IPS DF 4.7 (cell line): ENCODE measurements around the gene ZNF576.
"Not testable (repeated sequence)": the region's sequence is repeated elsewhere in the genome, so short reads cannot be mapped to it uniquely, and the experiment has no call there.

Experiments
- DNase-seq: peaks from one replicate; pipeline ENCODE4 v3.0.0-alpha.2; 2013; ENCODE audit warnings: low spot score; ENCODE audit errors: extremely low read depth

ZNF576 gene

DNA sequence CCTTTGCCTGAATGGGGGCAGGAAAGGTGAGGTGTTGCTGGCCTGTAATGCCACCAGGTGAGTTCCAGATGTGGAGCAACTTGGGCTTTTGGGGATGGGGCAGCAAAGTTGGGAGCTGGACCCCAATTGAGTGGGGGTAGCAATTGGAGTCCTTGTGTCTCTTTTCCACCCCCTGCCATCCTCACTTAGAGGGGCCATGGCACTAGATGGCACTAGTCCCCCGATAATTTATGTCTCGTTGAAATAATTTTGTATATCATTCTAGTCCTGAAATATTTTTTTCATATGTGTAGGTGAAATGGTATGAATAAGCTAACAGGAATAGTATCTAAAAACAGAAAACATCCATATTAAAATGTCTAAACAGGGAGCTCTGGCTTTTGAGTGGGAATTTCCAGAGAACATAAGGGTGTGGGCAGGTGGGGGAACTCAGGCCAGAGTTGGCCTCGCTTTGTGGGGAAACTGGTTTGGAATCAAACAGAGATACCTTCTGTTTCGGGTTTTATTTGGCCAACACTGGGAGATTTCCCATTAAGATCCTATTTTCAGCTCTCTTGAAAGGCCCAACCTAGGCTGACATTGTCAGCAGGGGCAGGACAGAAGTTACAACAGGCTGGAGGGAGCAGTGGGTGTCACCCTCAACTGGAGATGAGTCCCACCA, 3.4 kb downstream of the ZNF576 start:
- no peak for DNase-seq

DNA sequence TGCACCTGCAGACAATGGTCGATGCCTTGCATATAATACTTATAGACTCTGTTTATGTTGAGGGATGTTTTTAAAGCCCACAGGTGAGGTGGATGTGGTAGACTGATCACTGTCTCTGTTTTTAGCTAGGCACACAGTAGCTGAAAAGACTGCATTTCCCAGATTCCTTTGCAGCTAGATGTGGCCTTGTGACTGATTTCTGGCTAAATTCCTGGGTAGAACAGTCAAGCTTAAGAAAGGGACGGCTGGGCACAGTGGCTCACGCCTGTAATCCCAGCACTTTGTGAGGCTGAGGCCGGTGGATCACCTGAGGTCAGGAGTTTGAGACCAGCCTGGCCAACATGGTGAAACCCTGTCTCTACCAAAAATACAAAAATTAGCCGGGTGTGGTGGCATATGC, 3.9 kb downstream of the ZNF576 start:
- DNase-seq, result not testable (repeated sequence)

DNA sequence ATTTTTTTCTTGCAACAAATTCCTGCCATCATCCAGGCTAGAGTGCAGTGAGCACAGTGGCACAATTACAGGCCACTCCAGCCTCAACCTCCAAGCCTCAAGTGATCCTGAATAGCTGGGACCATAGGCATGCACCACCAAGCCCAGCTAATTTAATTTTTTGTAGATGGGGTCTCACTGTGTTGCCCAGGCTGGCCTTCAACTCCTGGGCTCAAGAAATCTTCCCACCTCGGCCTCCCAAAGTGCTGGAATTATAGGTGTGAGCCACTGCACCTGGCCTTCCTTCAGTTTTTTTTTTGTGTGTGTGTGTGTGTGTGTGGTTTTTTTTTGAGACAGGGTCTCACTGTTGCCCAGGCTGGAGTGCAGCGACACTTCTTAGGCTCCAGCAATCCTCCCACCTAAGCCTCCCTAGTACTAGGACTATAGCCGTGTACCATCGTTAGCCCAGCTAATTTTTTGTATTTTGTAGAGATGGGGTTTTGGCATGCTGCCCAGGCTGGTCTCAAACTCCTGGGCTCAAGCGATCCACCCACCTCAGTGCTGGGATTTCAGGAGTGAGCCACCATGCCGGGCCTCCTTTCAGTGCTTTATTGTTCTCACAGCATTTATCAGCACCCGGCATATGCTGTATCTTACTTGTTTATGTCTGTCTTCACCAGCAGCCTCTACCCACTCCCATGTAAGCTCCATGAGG, 9.6 kb downstream of the ZNF576 start:
- no peak for DNase-seq

DNA sequence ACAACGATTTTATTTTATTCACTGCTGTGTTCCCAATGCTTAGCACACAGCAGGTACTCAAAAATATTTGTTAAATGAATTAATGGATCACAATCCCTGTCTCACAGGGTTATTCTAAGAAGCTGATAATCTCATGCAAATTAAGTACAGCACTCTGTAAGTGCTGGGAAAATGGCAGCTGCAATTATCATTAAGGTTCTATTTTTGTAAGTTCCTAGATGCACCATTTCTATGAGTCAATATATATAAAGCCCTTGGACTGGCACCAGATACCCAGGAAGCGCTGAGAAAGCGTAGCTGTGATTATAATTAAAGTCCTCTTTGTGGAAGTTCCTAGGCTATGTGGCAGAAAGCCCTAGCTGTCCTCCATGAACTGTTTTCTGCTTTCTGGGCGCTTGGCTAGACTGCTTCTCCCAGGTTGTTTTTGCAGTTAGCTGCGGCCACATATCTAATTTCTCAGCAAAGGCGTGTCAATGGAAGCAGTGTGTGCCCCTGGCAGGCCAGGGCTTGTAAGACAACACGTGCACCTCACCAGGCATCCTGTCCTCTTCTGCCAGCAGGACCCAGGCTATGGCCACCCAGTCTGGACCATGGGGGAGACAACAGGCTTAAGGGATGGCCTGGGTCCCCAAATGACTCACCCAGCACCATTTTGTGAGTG, 10.3 kb downstream of the ZNF576 start:
- no peak for DNase-seq

DNA sequence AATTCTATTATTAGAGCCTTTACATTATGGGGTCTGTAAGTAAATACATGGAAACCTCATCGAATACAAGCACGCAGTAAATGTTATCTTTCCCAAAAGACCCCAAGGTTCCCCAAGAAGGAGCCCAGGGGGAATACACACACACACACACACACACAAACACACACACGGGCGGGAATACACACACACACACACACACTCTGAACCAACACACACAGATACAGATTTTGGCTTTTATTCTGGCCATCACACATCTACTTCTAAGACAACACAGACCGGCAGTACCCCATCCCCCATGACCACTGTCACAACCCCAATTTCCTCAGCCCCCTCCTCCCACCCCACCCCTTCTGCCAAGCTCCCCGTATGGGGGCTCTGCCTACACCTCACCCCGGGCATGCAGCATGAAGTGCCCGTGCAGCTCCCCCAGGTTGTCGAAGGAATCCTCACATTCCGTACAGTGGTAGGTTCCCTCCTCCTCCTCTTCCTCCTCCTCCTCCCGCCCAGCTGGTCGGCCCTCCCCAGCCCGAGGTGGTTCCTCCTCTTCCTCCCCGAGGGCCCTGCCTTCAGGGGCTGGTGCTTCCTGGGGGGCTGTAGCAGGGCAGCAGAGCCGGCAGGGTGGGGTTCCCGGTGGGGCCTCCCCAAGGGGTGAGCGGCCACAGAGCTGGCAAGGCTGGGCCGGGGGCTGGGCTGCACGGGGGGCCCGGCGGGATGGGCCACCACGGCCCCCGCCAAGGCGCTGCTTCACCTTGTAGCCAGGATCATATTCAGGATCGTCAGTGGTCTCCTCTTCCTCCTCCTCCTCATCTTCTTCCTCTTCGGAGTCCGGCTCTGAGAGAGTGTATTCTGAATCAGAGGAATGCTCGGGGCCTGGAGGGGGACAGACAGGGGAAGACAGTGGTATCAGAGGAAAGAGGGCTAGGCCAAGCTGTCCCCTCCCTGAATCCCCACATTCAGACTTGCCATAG, 11.1 kb downstream of the ZNF576 start:
- DNase-seq, result no peak

DNA sequence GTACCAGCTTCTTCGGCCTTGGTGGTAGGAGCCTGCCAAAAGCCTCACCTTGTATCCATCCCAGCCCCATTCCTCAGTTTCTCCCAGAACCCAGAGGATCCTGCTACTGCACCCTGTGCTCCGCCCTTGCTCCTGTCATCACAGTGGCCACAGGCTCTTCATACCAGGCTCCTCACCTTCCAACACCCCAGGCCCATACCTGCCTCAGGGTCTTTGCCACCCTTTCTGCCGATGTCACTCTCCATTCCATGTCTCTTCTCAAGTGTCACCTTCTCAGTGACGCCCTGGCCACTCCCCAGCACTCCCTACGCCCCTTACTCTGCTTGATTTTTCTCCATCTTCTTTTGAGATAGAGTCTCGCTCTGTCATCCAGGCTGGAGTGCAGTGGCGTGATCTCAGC, 13.5 kb downstream of the ZNF576 start:
- DNase-seq, result no peak

DNA sequence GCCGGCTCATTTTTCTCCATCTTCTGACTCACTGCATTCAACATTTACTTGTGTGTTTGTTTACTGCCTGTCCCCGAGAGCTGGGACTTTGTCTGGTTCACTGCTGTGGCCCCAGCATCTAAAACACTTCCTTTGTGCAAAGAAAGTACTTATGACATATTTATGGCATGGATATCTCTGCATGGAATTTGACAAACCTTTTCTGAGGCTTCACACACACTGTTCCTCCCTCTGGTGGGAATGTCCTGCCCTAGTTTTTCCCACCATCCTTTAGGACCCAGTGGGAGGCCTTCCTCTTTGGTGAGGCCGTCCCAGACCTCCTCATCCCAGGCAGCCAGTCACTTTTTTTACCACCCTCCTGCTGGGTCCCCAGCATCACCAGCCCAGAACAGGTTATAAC, 14.1 kb downstream of the ZNF576 start:
- DNase-seq, result no peak

DNA sequence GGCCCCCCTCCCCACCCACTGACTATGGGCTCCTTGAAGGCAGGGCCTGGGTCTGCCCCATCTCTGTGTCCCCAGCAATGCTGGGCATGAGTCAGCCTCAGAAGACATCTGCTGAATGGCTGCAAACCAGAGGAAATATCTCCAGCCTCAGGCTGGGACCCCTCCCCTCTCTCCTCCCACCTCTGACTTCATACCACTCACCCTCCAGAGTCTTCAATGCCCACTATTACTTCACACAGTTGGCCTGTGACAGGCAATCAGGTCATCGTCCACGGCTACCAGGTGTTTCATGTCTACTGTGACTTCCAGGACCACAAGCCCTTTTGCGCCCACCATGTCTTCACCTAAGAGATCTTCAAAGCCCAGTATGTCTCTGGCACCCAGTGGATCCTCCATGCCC, 15.4 kb downstream of the ZNF576 start, which contains the start of gene SRRM5:
Gene SRRM5 (plus strand): TSS at position 301 of the 400 bp plus-strand sequence. CDS start 34 bp downstream, at position 335.
- DNase-seq, result no peak

DNA sequence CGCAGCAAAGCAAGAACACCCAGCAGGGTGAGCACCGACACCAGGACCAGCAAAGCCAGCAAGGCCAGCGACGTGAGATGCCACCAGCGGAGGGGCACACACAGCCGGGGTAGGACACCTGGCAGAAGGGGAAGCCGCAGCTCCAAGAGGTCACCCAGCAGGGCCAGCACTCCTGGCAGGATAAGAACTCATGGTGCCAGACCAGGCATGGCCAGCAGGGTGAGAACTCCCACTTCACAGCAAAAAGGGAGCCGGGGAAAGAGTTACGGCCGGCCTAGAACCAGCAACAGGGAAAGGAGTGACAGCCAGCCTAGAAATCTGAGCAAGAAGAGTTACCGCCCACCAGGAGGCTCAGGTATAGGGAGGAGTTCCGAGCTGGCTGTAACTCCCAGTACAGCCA, 16.0 kb downstream of the ZNF576 start:
- DNase-seq, result no peak

DNA sequence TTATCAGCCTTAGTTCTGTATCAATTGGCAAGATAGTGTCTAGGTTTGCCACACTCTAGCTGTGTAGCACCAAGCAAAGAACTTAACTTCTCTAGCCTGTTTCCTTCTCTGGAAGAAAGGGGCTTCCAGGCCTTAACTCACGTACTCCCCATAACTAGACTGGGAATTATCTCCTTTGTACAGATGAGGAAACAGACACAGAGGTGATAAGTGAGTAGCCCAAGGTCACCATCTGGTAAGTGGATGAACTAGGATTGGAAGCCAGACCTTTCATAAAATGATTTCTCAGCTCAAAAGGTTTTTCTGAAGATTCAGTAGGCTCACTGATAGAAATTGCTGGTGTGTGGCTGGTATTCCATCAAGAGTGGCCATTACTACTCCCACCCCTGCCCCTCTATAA, 19.9 kb downstream of the ZNF576 start:
- DNase-seq, result no peak

DNA sequence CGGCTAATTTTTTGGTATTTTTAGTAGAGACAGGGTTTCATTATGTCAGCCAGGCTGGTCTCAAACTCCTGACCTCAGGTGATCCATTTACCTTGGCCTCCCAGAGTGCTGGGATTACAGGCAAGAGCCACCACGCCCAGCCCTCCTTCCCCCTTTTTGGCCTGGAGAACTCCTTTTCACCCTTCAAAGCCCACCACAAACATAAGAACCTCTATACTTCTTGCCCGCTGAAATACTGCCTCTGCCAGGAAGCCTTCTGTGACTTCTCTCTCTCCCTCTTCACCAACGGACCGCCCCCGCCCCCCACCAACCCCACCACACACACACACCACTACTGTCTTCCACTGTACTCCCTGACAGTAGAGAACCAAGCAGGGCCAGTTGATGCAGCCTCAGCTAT, 20.6 kb downstream of the ZNF576 start:
- DNase-seq, result no peak

DNA sequence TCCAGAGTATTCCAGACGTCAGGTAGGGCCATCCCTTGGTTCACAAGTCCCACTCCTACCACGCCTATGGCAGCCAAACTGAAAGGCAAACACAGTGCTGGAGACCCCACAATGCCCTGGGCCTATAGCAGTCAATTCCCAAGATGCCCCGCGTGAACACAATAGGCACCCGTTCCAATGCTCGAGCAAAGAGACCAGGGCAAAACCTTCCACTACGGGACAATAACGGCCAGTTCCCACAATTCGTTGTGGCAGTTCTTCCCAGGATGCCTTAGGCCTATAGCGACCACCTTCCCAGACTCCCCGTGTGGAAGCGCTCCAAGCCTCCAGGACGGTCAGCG, 22.5 kb downstream of the ZNF576 start:
- DNase-seq, result no peak

DNA sequence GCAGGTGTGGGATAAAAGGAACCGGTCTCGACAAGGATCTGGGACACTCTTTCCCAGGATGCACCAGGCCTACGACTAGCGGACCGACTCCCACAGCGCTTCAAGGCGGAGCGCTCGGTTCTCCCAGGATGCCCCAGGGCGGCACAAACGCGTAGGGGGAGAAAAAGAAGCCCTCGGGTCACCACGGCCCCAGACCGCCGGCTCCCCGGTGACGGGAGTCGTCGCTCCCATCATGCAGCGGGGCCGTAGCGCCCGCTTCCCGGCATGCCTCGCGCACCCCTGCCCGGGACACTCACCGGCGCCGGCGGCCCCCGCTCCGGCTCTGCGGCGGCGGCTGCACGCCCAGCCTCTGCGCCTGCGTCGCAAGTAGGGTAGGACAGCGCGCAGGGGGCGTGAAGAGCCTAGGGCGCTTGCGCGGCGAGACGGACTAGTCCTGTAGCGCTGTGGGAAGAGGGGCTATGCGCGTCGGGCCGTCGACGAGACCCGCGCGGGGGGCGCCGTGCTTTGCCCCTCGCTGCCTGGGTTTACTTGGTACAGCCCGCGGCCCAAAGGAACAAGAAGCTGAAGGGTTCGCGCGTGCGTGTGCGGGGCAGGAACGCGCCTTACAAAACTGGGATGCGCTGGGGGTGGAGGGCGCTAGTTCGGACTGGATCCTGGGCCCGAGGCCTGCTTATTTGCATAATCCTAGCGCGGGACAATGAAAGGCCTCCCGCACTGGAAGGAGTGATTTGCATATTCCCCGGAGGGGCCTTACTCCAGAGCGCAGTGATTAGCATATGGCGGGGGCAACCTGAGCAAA, 23.1 kb downstream of the ZNF576 start, which contains the start of gene ZNF428:
Gene ZNF428 (minus strand): TSS at position 368 of the 799 bp plus-strand sequence. CDS start 5,325 bp downstream, outside the sequence.
- DNase-seq, result no peak

DNA sequence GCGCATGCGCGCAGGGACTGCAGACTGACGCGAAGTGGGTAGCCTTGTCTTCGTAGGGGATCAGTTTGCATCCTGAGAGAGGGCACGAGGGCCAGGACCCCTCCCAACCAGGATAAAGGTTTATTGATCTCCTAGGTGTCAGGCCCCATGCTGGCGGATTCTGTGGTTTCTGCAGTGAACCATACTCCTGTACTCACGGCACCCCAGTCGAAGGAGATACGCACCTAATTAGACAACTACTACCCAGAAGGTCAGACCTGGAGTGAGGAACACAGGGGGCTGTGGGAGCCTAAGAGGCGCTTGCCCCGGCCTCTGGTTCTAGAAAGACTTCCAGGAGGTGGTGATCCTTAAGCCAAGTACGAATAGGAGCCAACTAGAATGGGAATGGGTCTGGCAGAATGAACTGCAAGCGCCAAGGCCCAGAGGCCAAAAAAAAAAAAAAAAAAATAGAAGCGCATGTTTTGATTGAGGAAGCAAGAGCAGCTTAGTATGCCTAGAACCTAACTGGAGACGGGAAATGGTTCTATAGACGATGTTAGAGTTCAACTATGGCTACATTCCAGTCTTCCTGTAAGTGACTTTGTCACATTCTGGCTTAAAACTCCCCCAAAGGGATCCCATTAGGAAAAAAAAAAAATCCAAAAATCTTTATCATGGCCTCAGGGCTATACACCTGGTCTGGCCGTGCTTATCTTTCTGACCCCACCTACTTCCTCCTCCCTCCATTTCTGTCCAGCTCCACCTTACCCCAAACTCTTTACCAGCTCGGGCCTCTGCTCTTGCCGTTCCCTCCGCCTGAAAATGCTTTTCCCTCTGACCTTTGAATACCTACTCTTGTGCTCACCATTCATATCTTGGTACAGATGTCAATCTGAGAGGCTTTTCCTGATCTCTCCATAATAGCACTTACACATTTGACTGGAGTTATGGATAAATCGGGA, 23.9 kb downstream of the ZNF576 start:
- DNase-seq, result no peak

DNA sequence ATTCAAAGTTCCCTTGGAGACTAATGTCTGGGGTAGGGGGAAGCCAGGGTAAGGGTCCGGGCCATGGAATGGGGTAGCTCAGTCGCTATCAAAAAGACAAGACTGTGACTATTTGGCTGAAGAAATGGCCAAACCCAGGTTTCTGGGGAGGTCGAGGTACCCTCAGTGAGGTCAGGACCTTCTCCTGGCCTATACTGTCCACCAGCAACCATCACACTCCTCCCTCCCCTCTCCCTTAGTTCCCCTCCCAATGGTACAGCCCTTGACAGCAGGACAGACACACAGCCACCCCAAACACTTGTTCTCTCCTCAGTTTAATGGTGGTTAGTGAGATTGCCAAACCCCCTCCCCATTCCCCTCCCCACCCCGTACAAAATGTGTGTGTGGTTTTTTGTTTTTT, 25.7 kb downstream of the ZNF576 start:
- DNase-seq, result no peak

DNA sequence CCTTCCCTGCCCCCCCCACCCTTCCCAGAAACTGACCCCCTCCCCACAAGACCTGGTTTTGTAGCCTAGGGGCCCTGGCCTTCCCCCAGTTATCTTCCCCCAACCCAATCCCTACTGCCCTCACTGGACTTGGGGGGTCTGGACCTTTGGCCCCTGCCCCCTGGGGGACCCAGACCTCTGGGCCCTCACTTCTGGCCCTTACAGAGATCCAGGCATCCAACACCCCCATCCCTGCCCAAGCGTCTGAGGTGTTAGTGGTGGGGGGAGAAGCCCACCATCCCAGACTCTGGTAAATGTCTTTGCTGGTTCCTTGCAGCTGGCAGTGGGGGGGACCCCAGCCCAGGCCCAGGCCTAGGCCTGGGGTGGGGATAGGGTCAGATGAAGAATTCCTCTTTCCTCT, 26.6 kb downstream of the ZNF576 start:
- DNase-seq, result no peak

DNA sequence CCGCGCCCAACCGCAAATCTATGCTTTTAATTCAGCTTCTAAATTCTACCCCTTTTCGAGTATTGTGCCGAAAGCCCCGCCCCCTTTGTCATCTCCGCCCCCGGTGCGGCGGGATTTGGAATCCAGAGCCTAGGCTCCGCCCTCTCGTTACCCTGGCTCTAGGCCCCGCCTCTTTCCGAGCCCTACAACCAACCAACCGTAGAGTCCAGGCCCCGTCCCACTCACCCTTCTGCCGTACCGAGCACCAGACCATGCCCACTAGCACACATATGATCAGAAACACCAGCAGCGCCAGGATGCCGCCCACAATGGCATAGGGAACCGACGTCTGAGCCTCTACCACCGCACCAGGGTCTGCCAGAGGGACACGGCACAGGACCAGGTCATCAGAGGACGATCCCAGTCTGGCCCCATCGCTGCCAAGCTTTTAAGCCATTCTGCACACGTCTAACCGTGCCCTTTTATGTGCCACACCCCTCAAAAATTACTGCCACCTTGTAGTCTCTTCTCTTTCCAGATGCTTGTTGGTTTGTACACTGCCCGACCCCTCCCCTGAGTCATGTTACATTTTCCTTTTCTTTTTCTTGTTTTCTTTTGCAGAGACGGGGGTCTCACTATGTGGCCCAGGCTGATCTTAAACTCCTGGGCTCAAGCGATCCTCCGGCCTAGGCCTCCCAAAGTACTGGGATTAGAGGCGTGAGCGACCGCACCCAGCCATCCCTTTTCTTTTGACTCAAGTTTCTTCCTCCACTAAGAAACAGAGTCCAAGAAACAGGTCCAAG, 27.7 kb downstream of the ZNF576 start:
- DNase-seq, result no peak

DNA sequence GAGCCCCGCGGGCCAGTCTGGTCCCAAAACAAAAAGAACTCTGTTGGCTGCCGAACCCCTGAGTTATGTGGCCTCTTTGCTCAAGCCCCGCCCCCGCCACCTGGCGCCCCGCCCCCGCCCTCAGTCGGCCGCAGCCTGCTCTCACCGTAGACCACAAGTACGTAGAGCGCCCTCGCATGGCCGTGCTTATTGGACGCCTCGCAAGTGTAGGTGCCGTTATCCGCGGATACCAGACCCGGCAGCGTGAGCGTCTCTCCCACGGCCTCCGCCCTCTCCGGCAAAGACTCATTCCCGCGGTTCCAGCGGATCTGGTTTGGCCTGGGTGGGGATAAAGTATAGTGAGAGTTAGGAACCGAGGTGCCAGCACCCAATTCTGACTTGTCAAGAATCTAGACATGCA, 28.5 kb downstream of the ZNF576 start:
- no peak for DNase-seq
